GM19240 (cell line): ENCODE measurements around the gene PRAMEF18.
"Not testable (repeated sequence)": the region's sequence is repeated elsewhere in the genome, so short reads cannot be mapped to it uniquely, and the experiment has no call there.

Experiments
- DNase-seq: peaks from one replicate; pipeline ENCODE4 v3.0.0; 2011; ENCODE audit warnings: low spot score; ENCODE audit not compliant: insufficient read length

Gene PRAMEF18, protein sequence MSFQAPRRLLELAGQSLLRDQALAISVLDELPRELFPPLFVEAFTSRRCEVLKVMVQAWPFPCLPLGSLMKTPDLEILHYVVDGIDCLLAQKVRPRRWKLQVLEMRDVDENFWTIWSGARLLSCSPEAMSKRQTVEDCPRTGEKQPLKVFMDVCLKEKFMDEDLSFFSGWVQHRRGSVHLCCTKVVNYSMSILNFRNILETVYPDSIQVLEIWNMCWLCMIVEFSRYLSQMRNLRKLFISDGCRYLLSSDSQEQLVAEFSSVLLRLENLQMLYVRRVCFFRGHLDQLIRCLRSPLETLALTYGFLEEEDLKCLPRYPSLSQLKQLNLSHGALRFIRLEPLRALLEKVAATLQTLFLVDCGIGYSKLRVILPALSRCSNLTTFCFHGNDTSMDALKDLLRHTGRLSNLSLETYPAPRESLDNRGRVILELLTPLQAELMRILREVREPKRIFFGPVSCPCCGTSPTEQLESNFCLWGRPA

DNA sequence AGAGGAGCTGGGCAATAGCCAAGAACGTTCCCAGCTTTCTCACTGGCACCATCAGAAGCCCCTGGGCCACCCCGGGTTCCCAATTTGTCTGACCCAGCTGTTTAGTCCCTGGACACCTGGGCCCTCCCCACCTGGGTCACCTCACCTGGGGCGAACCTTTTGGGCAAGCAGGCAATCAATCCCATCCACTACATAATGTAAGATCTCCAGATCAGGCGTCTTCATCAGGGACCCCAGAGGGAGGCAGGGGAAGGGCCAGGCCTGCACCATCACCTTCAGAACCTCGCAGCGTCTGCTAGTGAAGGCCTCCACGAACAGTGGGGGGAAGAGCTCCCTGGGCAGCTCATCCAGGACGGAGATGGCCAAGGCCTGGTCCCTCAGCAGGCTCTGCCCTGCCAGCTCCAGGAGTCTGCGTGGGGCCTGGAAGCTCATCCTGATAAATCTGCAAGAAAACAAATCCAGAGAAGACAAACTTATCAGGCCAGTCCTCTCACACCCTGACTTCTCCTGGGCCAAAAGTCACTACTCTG lies at the start of gene PRAMEF18:
Gene PRAMEF18 (minus strand): TSS at position 480 of the 530 bp plus-strand sequence. CDS start 48 bp downstream, at position 432.
- not testable (repeated sequence) for DNase-seq

DNA sequence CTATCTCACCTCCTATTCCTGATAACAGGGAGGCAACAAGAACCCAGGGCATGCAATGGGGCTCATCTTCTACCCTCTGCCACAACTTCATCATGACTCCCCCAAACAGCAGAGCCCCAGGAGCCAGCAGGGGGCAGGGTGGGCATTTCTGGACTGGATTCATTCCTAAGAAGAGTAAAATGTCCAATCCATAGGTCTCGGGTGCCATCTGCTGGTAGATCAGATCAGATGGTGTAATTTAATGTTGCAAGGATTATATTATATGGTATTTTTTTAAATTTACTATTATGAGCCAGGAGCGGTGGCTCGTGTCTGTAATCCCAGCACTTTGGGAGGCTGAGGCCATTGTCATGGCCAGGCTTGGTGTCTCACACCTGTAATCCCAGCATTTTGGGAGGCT lies 39.2 kb upstream of the PRAMEF18 start:
- not testable (repeated sequence) for DNase-seq

DNA sequence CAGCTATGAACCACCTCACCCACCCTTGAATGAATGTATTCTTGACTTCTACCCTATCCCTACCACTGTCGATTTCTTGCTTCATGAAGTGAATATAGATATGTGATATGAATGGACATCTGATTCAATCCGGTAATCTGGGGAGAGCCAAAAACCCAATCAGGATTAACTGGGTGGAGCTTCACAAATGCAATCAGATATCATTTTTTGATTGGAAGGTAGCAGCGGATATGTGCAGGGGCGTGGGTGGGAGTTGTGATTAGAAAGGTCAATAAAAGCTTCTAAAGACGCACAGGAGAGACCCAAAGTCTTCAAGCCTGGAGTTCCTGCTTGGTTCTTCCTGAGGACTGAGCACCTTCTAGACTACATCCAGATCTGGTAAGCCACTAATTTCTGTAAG lies 27.9 kb upstream of the PRAMEF18 start, which contains the start of gene PRAMEF5:
Gene PRAMEF5 (plus strand): TSS at position 301 of the 400 bp plus-strand sequence. CDS start 5,071 bp downstream, outside the sequence.
- DNase-seq, result not testable (repeated sequence)

DNA sequence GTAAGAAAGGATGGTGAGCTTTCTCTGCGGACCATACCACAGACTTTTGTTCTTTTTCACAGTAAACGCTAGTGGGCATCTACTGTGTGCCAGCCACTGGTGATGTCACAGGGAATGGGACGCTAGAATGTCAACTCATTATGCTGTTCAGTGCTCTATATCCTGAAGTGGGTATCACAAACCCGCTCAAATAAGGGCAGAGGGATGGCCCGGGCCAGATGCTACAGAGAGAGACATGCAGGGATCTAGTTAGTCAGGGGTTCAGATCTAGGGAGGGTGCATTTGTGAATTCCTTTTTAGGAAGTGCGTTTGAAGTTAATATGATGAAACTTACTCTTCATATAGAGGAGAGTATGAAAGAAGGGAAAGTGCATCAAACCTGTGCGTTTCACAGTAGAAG lies 21.2 kb upstream of the PRAMEF18 start:
- DNase-seq, result not testable (repeated sequence)

DNA sequence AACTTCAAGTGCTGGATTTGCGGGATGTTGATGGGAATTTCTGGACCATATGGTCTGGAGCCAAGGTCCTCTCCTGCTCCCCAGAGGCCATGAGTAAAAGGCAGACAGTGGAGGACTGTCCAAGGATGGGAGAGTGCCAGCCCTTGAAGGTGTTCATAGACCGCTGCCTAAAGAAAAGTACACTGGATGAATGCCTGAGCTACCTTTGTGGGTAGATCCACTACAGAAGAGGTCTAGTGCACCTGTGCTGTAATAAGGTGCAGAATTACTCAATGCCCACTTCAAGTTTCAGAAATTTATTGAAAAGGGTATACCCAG lies 20.6 kb upstream of the PRAMEF18 start:
- not testable (repeated sequence) for DNase-seq

DNA sequence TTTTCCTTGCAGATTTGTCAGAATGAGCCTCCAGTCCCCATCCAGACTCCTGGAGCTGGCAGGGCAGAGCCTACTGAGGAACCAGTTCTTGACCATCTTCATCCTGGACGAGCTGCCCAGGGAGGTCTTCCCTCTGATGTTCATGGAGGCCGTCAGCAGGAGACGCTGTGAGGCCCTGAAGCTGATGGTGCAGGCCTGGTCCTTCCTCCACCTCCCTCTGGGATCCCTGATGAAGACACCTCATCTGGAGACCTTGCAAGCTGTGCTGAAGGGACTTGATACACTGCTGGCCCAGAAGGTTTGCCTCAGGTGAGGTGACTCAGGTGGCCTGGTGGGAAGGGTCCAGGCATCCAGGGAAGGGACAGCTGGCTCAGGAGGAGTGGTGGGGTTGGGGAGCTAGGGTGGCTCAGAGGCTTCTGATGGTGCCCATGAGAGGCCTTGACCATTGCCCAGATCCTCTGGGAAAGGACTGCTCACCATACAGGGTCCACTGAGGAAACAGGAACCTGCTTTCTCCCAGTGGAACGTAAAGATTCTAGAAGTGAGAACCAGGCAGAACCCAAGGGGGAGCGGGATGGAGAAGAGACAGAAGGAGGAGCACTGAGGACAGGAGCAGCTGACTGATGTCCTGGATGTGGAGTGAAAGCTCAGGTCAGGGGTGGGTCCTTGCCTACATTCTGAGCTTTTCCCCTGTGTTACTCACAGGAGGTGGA lies 20.0 kb upstream of the PRAMEF18 start:
- DNase-seq, result not testable (repeated sequence)

DNA sequence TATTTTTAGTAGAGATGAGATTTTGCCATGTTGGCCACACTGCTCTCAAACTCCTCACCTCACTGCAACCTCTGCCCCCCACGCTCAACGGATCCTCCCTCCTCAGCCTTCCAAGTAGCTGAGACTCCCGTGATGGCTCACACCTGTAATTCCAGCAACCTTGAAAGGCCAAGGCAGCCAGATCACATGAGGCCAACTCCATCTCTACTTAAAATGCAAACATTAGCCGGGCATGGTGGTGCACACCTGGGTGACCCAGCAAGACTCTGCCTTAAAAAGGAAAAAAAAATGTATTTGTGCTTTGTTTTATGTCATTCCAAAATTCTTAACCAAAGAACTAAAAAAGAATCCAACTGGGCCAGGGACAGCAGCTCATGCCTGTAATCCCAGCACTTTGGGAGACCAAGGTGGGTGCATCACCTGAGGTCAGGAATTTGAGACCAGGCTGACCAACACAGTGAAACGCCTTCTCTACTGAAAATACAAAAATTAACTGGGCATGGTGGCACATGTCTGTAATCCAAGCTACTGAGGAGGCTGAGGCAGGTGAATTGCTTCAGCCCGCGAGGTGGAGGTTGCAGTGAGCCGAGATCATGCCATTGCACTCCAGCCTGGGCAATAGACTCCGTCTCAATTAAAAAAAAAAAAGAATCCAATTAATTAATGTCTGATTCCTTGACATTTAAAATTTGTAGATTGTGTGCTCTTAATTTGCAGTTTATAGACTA lies 17.7 kb upstream of the PRAMEF18 start:
- not testable (repeated sequence) for DNase-seq

DNA sequence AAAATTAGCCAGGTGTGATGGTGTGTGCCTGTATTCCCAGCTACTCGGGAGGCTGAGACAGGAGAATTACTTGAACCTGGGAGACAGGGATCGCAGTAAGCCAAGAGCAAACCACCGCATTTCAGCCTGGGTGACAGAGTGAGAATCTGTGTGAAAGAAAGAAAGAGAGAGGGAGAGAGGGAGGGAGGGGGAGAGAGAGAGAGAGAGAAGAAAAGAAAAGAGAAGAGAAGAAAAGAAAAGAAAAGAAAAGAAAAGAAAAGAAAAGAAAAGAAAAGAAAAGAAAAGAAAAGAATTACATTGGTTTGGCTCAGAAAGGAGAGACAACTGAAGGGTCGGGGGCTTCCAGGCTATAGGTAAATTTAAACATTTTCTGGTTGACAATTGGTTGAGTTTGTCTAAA lies 13.7 kb upstream of the PRAMEF18 start:
- not testable (repeated sequence) for DNase-seq

DNA sequence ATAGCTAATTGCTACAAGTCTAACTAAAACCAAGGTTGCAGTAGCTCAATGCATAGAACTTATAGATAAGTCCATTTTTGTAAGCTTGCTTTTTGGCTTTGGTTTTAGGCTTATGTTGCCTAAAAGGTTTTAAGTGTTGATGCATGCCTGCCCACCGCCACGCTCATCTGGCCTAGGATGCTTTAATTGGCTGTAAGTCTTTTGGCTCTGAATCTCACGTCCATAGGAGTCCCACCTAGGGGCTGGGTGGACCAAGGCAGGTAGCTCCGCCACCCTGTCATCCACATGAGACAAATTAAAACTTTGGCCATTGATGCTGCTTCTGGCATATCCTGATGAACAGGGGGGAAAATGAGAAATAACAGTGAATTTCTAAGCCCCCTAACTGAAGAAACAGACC lies 11.6 kb upstream of the PRAMEF18 start:
- not testable (repeated sequence) for DNase-seq

DNA sequence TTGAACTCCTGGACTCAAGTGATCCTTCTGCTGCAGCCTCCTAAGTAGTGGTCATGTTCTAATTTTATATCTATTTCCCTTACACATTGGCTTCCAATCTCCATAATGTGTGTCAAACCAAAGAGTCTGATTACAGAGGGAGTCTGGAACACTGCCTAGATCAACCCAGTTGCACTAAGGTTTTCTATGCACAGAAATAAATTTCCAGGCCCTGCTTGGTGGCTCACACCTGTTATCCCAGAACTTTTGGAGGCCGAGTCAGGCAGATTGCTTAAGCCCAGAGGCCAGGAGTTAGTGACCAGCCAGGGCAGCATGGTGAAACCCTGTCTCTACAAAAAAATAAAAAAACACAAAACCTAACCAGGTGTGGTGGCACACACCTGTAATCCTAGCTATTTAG lies 8.1 kb upstream of the PRAMEF18 start:
- not testable (repeated sequence) for DNase-seq

DNA sequence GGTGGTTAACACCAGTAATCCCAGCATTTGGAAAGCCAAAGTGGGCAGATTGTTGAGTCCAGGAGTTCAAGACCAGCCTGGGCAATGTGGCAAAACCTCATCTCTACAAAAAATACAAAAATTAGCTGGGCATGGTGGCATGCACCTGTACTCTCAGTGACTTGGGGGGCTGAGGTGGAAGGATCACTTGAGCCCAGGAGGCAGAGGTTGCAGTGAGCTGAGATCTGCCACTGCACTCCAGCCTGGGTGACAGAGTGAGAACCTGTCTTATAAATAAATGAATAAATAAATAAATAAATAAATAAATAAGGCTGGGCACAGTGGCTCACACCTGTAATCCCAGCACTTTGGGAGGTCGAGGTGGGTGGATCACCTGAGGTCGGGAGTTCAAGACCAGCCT lies 6.1 kb upstream of the PRAMEF18 start:
- not testable (repeated sequence) for DNase-seq

DNA sequence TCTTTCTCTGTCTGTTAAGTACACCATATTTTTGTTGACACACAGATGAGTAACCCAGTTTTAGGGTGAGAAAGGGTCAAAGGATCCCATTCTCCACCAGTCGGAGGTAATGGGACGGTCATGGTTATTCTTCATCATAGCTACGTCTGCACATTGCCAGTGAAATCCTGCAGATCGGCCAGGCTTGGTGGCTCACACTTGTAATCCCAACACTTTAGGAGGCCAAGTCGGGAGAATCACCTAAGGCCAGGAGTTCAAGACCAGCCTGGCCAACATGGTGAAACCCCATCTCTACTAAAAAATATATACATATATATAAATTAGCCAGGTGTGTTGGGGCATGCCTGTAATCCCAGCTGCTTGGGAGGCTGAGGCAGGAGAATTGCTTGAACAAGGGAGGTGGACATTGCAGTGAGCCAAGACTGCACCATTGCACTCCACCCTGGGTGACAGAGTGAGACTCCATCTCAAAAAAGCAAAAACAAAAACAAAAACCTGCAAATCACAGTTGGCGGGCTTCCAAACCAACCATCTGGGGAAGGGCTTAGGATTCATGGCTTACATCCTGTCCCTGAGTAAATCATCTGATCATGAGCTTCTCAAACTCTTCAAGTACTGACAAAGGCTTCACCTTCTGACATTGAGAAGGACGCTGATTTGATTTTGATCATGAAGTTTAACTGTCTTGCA lies 5.3 kb upstream of the PRAMEF18 start:
- DNase-seq, result not testable (repeated sequence)

DNA sequence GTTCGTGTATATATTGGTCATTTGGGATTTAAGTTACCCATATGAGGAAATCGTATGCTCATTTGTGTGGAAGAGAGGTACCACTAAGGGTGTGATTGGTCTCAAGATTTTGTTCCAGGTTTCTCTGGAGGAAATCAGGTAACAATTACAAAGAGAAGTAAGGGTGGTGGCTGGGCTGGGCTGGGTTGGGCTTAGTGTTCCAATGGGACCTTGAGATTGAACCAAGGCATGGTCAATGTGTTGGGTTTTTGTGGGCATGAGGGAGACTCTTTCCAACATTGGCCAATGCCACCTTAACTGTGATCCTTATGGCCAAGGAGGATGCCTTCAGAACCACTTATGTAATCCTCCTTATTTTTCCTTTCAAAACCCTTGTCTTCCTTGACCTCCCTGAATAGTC lies 4.6 kb upstream of the PRAMEF18 start:
- not testable (repeated sequence) for DNase-seq

DNA sequence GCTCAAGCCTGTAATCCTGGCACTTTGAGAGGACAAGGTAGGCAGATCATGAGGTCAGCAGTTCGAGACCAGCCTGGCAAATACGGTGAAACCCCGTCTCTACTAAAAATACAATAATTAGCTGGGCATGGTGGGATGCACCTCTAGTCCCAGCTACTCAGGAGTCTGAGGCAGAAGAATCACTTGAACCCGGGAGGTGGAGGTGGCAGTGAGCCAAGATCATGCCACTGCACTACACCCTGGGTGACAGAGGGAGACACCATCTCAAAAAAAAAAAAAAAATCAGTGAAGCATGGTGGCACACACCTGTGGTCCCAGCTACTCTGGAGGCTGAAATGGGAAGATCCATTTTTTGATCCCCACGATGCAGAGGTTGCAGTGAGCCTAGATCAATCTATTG lies 4.1 kb upstream of the PRAMEF18 start:
- DNase-seq, result not testable (repeated sequence)

DNA sequence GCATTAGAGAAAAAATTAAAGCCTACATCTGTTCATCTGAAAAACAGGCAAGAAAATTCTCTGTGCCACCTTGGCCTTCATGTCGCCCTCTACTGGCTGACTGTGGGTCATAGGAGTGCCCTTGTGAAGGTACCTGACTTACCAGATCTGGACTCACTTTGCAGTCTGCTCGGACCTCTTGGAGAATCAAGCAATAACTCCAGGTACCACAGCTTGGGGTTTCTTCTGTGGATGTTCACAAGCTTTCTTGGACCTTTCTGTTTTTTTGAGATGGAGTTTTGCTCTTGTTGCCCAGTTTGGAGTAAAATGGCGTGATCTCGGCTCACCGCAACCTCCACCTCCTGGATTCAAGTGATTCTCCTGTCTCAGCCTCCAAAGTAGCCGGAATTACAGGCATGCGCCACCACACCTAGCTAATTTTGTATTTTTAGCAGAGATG lies 2.4 kb upstream of the PRAMEF18 start:
- no peak for DNase-seq

DNA sequence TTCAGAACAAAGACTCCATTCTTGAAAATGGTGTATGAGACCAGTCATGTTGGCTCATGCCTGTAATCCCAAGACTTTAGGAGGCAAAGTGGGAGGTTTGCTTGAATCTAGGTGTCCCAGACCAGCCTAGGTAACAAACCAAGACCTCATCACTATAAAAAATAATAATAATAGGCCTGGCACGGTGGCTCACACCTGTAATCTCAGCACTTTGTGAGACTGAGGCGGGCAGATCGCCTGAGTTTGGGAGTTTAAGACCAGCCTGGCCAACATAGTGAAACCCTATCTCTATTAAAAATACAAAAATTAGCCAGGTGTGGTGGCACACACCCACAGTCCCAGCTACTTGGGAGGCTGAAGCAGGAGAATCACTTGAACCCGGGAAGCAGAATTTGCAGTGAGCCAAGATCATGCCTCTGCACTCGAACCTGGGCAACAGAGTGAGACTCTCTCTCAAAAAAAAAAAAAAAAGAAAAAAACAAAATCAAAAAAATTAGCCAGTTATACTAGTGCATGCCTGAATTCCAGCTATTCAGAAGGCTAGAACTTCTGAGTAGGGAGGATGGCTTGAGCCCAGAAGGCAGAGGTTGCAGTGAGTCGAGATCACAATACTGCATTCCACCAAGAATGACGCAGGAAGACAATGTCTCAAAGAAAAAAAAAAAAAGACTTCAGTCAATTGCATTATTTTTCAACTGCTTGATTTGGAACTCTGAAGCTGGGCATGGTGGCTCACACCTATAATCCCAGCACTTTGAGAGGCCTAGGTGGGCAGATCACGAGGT lies 1.5 kb upstream of the PRAMEF18 start:
- not testable (repeated sequence) for DNase-seq

DNA sequence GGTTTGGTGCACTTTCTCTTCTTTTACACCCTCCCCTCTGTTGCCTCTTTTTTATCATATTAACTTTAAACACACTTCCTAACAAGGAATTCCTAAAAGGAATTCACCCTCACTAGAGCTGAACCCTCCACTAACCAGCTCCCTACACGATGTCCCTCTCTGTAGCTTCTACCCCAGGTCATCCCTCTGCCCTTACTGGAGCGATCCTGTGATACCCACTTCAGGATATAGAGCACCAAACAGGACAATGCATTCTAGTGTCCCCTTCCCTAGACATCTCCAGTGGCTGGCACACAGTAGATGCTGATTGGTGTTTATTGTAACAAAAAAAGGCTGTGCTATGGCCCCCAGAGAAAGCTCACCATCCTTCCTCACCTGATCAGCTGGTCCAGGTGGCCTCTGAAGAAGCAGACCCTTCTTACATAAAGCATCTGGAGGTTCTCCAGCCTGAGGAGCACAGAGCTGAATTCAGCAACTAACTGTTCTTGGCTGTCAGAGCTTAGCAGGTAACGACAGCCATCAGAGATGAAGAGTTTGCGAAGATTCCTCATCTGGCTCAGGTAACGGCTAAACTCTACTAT lies 1.4 kb downstream of the PRAMEF18 start:
- no peak for DNase-seq

DNA sequence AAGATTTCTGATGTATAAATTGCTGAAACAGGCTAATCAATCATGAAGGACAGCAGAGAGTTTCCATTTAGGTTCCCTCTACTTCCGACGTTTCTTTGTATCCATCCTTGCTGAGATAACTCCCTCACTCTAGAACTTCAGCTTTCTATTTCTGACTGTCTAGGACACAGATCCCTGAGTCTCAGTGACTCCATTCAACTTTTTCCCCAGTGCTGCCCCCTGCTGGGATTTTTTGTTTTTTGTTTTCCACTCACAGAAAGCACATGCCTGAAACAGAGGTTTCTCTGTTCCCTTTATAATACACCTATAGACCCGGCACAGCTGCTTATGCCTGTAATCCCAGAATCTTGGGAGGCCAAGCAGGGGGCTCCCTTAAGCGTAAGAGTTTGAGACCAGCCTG lies 3.2 kb downstream of the PRAMEF18 start:
- DNase-seq, result not testable (repeated sequence)

DNA sequence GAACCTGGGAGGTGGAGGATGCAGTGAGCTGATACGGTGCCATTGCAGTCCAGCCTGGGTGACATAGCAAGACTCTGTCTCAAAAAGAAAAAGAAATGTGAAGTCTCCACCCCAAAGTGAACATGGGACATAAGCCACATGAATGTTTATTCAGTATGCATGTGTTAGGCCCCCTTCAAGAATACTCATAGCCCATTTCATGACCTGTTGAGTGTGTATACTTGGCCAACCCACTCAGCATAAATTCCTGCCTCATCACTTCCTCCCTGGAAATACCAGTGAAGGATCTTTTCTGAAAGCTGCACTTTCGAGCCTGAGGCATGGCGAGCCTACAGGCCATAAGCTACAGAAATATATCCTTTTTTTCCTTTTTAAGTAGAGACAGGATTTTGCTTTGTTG lies 6.8 kb downstream of the PRAMEF18 start:
- not testable (repeated sequence) for DNase-seq

DNA sequence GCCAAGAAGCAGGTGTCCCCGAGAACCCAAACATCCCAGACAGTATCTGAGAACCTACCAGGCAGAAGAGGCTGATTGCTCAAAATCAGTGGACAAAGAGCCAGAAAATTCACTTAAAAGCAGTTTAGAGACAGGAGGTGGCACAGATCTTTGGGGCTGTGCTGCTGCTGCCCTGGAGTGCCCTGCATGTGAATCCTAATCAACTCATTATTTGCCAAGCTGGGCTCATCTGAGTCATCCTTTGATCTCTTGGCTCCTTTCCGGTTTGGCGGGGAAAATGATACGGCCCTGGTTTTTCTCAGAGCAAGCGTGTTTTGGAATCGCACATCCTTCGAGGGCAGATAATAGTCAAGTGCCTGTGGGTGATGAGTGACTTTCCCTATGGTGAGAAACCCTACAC lies 9.3 kb downstream of the PRAMEF18 start:
- DNase-seq, result not testable (repeated sequence)
